ENCODE data around the gene TNFSF18.

DNA sequence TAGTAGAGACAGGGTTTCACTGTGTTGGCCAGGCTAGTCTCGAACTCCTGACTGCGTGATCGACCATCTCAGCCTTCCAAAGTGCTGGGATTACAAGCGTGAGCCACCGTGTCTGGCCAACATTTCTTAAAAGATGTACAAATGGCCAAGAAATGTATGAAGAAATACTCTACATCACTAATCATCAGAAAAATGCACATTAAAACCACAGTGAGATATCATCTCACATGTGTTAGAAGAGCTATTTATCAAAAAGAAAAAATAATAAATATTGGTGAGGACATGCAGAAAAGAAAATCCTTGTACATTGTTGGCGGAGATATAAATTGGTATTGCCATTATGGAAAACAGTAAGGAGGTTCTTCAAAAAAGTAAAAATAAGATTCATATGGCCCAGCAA, 33.6 kb upstream of the TNFSF18 start:
- no peak for TF ChIP-seq POLR2A (IDR thresholded peaks at IDR 0.05)
- TF ChIP-seq, protein P1, sequence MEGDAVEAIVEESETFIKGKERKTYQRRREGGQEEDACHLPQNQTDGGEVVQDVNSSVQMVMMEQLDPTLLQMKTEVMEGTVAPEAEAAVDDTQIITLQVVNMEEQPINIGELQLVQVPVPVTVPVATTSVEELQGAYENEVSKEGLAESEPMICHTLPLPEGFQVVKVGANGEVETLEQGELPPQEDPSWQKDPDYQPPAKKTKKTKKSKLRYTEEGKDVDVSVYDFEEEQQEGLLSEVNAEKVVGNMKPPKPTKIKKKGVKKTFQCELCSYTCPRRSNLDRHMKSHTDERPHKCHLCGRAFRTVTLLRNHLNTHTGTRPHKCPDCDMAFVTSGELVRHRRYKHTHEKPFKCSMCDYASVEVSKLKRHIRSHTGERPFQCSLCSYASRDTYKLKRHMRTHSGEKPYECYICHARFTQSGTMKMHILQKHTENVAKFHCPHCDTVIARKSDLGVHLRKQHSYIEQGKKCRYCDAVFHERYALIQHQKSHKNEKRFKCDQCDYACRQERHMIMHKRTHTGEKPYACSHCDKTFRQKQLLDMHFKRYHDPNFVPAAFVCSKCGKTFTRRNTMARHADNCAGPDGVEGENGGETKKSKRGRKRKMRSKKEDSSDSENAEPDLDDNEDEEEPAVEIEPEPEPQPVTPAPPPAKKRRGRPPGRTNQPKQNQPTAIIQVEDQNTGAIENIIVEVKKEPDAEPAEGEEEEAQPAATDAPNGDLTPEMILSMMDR (IDR thresholded peaks at IDR 0.05): no peak

Measured in esophagus squamous epithelium (tissue), 4 donors.